SU-DHL-6 (cell line): ENCODE measurements around the gene SMYD1.

Experiments
- EZH2phosphoT487 ChIP-seq: fragments of 200-600 bp; sonication (generic), shearing (Covaris generic); conservative IDR thresholded peaks from 2 replicates; pipeline ENCODE4 v1.6.1; 2018; ENCODE audit warnings: mild to moderate bottlenecking, antibody characterized with exemption, low read length, moderate library complexity, mixed read lengths
- TF ChIP-seq, protein P1 (sequence below): fragments of 200-600 bp; sonication (generic); IDR thresholded peaks from one replicate; pipeline ENCODE4 v1.5.1; 2017; ENCODE audit warnings: antibody characterized with exemption, mild to moderate bottlenecking, low read length, moderate library complexity; ENCODE audit not compliant: insufficient read depth, poor library complexity, severe bottlenecking

DNA sequence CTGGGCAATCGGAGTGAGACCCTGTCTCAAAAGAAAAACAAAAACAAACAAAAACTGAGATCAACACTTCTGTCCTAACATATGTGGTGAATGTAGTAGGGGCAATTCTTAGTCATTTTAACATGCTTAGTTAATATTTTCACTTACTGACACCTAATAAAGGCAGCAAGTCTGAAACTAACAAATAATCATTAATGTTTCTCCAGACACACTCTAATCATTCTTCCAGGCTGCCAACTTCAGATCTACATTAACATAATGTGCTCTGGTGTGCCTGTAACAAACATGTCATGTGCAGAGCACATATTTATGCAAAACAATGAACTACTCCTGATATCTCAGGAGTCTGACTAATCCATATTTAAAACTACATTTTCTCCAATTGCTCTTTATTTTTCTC, 18.0 kb upstream of the SMYD1 start:
- TF ChIP-seq, protein P1, sequence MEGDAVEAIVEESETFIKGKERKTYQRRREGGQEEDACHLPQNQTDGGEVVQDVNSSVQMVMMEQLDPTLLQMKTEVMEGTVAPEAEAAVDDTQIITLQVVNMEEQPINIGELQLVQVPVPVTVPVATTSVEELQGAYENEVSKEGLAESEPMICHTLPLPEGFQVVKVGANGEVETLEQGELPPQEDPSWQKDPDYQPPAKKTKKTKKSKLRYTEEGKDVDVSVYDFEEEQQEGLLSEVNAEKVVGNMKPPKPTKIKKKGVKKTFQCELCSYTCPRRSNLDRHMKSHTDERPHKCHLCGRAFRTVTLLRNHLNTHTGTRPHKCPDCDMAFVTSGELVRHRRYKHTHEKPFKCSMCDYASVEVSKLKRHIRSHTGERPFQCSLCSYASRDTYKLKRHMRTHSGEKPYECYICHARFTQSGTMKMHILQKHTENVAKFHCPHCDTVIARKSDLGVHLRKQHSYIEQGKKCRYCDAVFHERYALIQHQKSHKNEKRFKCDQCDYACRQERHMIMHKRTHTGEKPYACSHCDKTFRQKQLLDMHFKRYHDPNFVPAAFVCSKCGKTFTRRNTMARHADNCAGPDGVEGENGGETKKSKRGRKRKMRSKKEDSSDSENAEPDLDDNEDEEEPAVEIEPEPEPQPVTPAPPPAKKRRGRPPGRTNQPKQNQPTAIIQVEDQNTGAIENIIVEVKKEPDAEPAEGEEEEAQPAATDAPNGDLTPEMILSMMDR = no peak
- no peak for TF ChIP-seq EZH2phosphoT487
